SK-N-SH treated with all-trans-retinoic acid at 6 μM for 48 hours (cell line): ENCODE results near the gene FGGY.

ENCODE experiments used
- ATAC-seq: fragments of 200-7000 bp; cut with Tn5 transposase; 3 replicates; pipeline ENCODE4 v1.9.1; 2020; ENCODE audit warnings: mild to moderate bottlenecking, moderate library complexity
- ARNTL ChIP-seq: fragments of 450-650 bp; formaldehyde crosslinking; IDR thresholded peaks from 2 replicates; pipeline ENCODE4 v1.5.0; 2020; ENCODE audit warnings: low read depth, mild to moderate bottlenecking, moderate library complexity, borderline replicate concordance
- BACH2 ChIP-seq: fragments of 250-450 bp; sonication (Bioruptor Pico); IDR thresholded peaks from 2 replicates; pipeline ENCODE4 v1.9.0; 2021; ENCODE audit warnings: mild to moderate bottlenecking, borderline replicate concordance
- CREB5 ChIP-seq: fragments of 250-450 bp; sonication (Bioruptor Pico); IDR thresholded peaks from 2 replicates; pipeline ENCODE4 v1.5.1; 2020; ENCODE audit warnings: low read depth, mild to moderate bottlenecking, moderate library complexity
- CSDC2 ChIP-seq: fragments of 250-450 bp; sonication (Bioruptor Pico); IDR thresholded peaks from 2 replicates; pipeline ENCODE4 v1.5.0; 2020; ENCODE audit warnings: mild to moderate bottlenecking, moderate library complexity
- ESRRG ChIP-seq: fragments of 250-450 bp; sonication (Bioruptor Pico); IDR thresholded peaks from 2 replicates; pipeline ENCODE4 v1.6.1; 2021; ENCODE audit warnings: mild to moderate bottlenecking
- GLIS3 ChIP-seq: fragments of 250-450 bp; sonication (Bioruptor Pico); IDR thresholded peaks from 2 replicates; pipeline ENCODE4 v1.5.0; 2020; ENCODE audit warnings: mild to moderate bottlenecking, moderate library complexity
- ISL1 ChIP-seq: fragments of 250-450 bp; sonication (Bioruptor Pico); IDR thresholded peaks from 2 replicates; pipeline ENCODE4 v2.1.2; 2022; ENCODE audit warnings: mild to moderate bottlenecking, moderate library complexity
- OSR1 ChIP-seq: fragments of 250-450 bp; sonication (Bioruptor Pico); IDR thresholded peaks from 2 replicates; pipeline ENCODE4 v1.8.0; 2022; ENCODE audit warnings: moderate library complexity, mild to moderate bottlenecking, inconsistent platforms
- PATZ1 ChIP-seq: fragments of 250-450 bp; sonication (Bioruptor Pico); IDR thresholded peaks from 2 replicates; pipeline ENCODE4 v1.8.0; 2020; ENCODE audit warnings: mild to moderate bottlenecking, moderate library complexity, borderline replicate concordance
- POU6F1 ChIP-seq: fragments of 250-450 bp; sonication (Bioruptor Pico); IDR thresholded peaks from 2 replicates; pipeline ENCODE4 v1.8.0; 2021; ENCODE audit warnings: low read depth, mild to moderate bottlenecking, moderate library complexity, borderline replicate concordance
- PPARA ChIP-seq: fragments of 250-450 bp; sonication (Bioruptor Pico); IDR thresholded peaks from 2 replicates; pipeline ENCODE4 v1.5.0; 2020; ENCODE audit warnings: mild to moderate bottlenecking, borderline replicate concordance
- RARB ChIP-seq: fragments of 250-450 bp; sonication (Bioruptor Pico); IDR thresholded peaks from 2 replicates; pipeline ENCODE4 v1.8.0; 2021; ENCODE audit warnings: mild to moderate bottlenecking, moderate library complexity
- SNAI2 ChIP-seq: fragments of 250-450 bp; sonication (Bioruptor Pico); IDR thresholded peaks from 2 replicates; pipeline ENCODE4 v1.5.0; 2020; ENCODE audit warnings: mild to moderate bottlenecking, moderate library complexity
- TCF4 ChIP-seq: fragments of 250-450 bp; sonication (Bioruptor Pico); IDR thresholded peaks from 2 replicates; pipeline ENCODE4 v1.8.0; 2021; ENCODE audit warnings: mild to moderate bottlenecking, moderate library complexity, borderline replicate concordance
- TOX ChIP-seq: fragments of 250-450 bp; sonication (Bioruptor Pico); IDR thresholded peaks from 2 replicates; pipeline ENCODE4 v1.8.0; 2021; ENCODE audit warnings: mild to moderate bottlenecking, moderate library complexity, borderline replicate concordance
- ZC3H10 ChIP-seq: fragments of 250-450 bp; sonication (Bioruptor Pico); IDR thresholded peaks from 2 replicates; pipeline ENCODE4 v1.5.1; 2021; ENCODE audit warnings: mild to moderate bottlenecking, moderate library complexity
- ZFP3 ChIP-seq: fragments of 250-450 bp; sonication (Bioruptor Pico); IDR thresholded peaks from 2 replicates; pipeline ENCODE4 v1.5.0; 2020; ENCODE audit warnings: mild to moderate bottlenecking, moderate library complexity
- ZFP30 ChIP-seq: fragments of 450-650 bp; formaldehyde crosslinking; IDR thresholded peaks from 2 replicates; pipeline ENCODE4 v1.5.0; 2022; ENCODE audit warnings: mild to moderate bottlenecking, moderate library complexity
- ZNF565 ChIP-seq: fragments of 450-650 bp; formaldehyde crosslinking; conservative IDR thresholded peaks from 2 replicates; pipeline ENCODE4 v1.5.0; 2020; ENCODE audit warnings: low read depth, mild to moderate bottlenecking, moderate library complexity
- ZNF8 ChIP-seq: fragments of 450-650 bp; formaldehyde crosslinking; IDR thresholded peaks from 2 replicates; pipeline ENCODE4 v1.5.0; 2020; ENCODE audit warnings: mild to moderate bottlenecking, moderate library complexity
- TF ChIP-seq, protein P1 (sequence below): fragments of 250-450 bp; sonication (Bioruptor Pico); IDR thresholded peaks from 2 replicates; pipeline ENCODE4 v1.5.0; 2020; ENCODE audit warnings: mild to moderate bottlenecking, moderate library complexity

Gene FGGY

GRCh38 chr1:59422921-59423575 is 126.2 kb downstream of the FGGY start:
- no peak for ATAC-seq
- no peak for TF ChIP-seq ZNF8
- TF ChIP-seq ZFP3 (CRISPR knock-in tag), result no peak
- TF ChIP-seq RARB (CRISPR knock-in tag), result no peak
- no peak for TF ChIP-seq ARNTL (CRISPR knock-in tag)
- TF ChIP-seq, protein P1, sequence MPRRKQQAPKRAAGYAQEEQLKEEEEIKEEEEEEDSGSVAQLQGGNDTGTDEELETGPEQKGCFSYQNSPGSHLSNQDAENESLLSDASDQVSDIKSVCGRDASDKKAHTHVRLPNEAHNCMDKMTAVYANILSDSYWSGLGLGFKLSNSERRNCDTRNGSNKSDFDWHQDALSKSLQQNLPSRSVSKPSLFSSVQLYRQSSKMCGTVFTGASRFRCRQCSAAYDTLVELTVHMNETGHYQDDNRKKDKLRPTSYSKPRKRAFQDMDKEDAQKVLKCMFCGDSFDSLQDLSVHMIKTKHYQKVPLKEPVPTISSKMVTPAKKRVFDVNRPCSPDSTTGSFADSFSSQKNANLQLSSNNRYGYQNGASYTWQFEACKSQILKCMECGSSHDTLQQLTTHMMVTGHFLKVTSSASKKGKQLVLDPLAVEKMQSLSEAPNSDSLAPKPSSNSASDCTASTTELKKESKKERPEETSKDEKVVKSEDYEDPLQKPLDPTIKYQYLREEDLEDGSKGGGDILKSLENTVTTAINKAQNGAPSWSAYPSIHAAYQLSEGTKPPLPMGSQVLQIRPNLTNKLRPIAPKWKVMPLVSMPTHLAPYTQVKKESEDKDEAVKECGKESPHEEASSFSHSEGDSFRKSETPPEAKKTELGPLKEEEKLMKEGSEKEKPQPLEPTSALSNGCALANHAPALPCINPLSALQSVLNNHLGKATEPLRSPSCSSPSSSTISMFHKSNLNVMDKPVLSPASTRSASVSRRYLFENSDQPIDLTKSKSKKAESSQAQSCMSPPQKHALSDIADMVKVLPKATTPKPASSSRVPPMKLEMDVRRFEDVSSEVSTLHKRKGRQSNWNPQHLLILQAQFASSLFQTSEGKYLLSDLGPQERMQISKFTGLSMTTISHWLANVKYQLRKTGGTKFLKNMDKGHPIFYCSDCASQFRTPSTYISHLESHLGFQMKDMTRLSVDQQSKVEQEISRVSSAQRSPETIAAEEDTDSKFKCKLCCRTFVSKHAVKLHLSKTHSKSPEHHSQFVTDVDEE (CRISPR knock-in tag), result no peak
- TF ChIP-seq ZFP30 (CRISPR knock-in tag), result no peak
- no peak for TF ChIP-seq ISL1 (CRISPR knock-in tag)
- no peak for TF ChIP-seq CREB5 (CRISPR knock-in tag)
- TF ChIP-seq, all 23 proteins: peak for 0

- TF ChIP-seq ZNF565 (CRISPR knock-in tag) (no peak), CREB5 (CRISPR knock-in tag) (no peak), OSR1 (CRISPR knock-in tag) (no peak), POU6F1 (no peak), ZFP3 (CRISPR knock-in tag) (no peak), ESRRG (CRISPR knock-in tag) (no peak), TOX (CRISPR knock-in tag) (no peak), PATZ1 (no peak), ZFP30 (CRISPR knock-in tag) (no peak), CSDC2 (CRISPR knock-in tag) (no peak), RARB (CRISPR knock-in tag) (no peak), PPARA (CRISPR knock-in tag) (no peak), BACH2 (CRISPR knock-in tag) (no peak), ARNTL (CRISPR knock-in tag) (no peak), GLIS3 (CRISPR knock-in tag) (no peak), TCF4 (CRISPR knock-in tag) (no peak), SNAI2 (CRISPR knock-in tag) (no peak), ZC3H10 (CRISPR knock-in tag) (no peak), ISL1 (CRISPR knock-in tag) (no peak)
- TF ChIP-seq, protein P1 (CRISPR knock-in tag), result no peak
These were observed 130.3 kb downstream of the FGGY start for GRCh38 chr1:59427155-59427554.

More at GRCh38 chr1:59427155-59427554, 130.3 kb downstream of the FGGY start:
- ATAC-seq, result peak; percentile 83
